Activated CD4-positive, alpha-beta T cell treated with anti-CD3 and anti-CD28 coated beads, Interleukin-10, Interleukin-2, amounts not matched to agents 100 ng/mL and 50 ng/mL, durations not matched to agents 16 hours and 8 hours (primary cell): Measurements from ENCODE around the gene CNGB1.

Source experiments
- DNase-seq: peaks from one replicate; pipeline ENCODE4 v3.0.0-alpha.2; 2020

Gene CNGB1

DNA sequence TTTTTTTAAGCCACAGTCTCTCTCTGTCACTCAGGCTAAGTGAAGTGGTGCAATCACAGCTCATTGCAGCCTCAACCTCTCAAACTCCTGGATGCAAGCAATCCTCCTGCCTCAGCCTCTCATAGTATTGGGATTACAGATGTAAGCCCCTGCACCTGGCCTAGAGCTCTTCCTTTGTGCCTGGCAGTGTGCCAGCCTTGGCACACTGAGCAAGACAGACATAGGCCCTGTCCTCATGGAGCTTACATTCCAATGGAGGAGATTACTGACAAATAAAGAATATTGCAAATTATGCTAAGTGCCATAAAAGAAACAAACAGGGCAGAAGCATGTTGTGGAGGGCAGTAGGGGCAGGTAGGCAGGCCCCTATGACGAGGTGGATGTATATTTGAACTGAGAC is 920 bp upstream of the CNGB1 start:
- no peak for DNase-seq

DNA sequence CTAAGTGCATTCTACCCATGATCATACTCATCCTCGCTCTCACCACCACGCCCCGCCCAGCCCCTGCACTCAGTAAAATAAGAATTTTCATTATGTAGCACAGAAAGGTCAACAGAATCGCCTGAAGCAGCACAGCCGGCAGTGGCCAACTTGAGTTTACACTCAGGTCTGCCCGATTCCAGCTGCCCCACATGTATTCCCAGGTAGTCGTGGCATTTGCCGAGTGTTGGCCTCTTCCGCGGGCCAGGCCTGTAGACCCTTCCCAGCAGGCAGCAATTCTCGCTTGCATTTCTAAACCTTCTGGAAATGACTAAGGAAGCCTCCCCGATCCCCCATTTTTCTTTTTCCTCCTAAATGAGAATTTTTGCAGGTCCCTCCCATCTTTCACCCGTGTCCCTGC is 609 bp downstream of the CNGB1 start:
- DNase-seq: no peak

DNA sequence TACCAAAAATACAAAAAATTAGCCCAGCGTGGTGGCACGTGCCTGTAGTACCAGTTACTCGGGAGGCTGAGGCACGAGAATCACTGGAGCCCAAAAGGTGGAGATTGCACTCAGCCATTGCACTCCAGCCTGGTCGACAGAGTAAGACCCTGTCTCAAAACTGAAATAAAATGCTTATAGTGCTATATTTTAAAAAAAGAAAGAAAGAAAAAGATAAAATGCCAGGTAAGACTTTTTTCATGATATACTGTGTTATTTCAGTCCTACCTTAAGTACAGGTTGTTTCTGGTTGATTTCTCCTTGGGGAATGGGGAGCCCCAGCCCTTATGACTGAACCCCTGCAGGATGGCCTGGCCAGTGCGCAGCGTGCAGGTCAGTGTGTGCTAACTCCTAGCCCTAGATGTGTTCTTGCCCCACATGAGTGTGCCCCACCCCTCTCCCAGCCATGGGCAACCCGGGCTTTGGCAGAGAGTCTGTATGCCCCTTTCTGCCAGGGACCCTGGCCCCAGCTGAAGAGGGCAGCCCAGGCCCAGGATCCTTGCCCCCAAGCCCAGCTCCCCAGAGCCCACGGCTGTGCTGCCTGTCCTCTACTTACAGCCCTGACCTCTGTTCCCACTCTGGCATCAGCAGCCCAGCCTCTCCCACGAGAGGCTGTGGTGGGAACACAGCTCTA is 1.3 kb downstream of the CNGB1 start:
- DNase-seq: no peak

DNA sequence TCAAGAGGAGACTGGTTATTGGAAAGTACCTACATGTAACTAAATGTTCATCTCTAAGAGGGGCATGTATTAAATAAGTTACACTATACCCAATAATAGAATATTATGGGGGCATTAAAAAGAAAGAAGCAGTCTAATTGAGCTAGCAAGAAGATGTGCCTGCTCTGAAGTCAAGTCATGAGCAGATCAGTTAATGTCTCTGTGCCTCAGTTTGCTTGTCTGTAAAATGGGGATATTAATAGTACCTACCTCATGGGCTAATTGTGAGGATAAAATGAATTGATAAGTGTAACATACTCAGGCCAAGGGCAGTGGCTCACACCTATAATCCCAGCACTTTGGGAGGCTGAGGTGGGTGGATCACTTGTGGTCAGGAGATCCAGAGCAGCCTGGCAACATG is 3.0 kb downstream of the CNGB1 start:
- no peak for DNase-seq

DNA sequence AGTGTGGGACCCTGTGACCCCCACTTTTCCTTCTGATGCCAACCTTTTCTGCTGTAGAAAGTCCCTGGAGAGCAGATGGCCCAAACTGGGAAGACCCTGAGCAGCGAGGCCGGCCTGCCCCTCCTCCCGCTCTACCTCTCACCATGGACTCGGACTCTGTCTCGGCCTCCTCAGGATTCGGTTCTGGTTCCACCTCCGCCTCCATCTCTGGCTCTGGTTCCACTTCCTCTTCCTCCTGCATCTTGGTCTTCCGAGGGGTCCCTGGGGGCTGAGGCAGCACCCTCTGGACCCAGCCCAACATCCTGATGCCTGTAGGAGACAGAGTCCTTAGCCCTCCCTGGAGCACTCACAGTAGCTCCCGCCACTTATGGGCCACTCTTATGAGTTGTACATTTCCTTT is 3.9 kb downstream of the CNGB1 start:
- DNase-seq: no peak

DNA sequence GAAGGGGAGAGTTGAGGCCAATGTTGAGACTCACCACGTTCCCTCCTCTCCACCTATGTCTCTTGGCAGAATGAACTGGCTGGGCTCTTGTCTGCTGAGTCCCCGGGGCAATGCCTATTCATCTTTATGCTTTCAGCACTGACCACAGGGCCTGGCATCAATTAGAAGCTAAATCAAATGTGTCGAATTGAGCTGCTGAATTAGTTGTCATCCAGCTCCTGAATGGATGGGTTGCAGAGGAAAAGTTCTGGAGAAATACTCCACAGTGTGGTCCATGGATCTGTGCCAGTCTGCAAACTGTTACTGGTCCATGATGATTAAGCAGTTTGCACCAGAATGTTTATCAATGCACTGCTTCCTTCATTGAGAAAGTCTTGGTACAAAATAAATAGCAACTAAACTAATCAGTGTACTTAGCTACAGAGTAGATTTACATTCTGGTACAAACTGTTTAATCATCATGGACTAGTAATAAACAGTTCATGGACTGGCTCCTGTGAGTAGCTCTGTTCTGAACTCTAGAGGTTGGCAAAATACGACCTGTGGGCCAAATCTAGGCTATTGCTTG is 4.6 kb downstream of the CNGB1 start:
- no peak for DNase-seq

GRCh38 chr16:57964157-57964700 is 6.7 kb downstream of the CNGB1 start:
- DNase-seq: no peak

GRCh38 chr16:57962756-57963155 is 8.2 kb downstream of the CNGB1 start:
- no peak for DNase-seq

- DNase-seq: no peak
Measured at GRCh38 chr16:57962046-57962445, 8.9 kb downstream of the CNGB1 start.

GRCh38 chr16:57961538-57961937 is 9.4 kb downstream of the CNGB1 start:
- no peak for DNase-seq

DNA sequence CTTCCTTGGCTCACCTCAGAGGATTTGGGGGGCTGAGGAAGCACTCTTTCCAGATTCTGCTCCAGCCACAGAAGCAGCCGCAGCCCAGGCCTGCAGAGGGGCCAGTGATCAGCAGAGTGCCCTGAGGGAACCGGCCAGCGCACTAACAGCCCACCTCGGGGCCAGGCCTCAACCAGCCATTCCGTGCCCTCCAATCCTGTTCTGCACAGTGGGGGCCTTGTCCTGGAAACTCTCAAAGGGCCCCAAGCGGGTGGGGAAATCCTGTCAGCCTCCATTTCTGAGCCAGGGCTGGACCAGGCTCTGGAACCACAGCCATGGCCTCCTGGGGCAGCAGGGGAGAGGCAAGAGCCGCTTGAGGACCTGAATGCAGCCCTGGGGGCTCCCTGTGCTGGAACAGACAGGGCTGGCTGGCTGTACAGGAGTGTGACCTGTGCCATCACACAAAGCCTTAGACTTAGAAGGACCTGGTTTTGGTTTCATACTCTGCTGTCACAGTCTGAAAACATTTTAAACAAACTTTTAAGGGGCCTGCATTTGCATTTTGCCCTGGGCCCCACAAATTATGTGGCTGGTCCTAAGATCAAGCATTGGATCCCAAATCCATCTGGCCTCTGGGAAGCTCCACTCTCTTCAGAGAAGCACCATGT is 10.0 kb downstream of the CNGB1 start:
- DNase-seq: no peak

GRCh38 chr16:57960310-57960709 is 10.6 kb downstream of the CNGB1 start:
- DNase-seq: no peak

- DNase-seq: no peak
Measured at GRCh38 chr16:57959804-57960203, 11.1 kb downstream of the CNGB1 start.

- DNase-seq: no peak
Measured at GRCh38 chr16:57959121-57959520, 11.8 kb downstream of the CNGB1 start.

GRCh38 chr16:57958544-57958943 is 12.4 kb downstream of the CNGB1 start:
- DNase-seq: no peak

DNA sequence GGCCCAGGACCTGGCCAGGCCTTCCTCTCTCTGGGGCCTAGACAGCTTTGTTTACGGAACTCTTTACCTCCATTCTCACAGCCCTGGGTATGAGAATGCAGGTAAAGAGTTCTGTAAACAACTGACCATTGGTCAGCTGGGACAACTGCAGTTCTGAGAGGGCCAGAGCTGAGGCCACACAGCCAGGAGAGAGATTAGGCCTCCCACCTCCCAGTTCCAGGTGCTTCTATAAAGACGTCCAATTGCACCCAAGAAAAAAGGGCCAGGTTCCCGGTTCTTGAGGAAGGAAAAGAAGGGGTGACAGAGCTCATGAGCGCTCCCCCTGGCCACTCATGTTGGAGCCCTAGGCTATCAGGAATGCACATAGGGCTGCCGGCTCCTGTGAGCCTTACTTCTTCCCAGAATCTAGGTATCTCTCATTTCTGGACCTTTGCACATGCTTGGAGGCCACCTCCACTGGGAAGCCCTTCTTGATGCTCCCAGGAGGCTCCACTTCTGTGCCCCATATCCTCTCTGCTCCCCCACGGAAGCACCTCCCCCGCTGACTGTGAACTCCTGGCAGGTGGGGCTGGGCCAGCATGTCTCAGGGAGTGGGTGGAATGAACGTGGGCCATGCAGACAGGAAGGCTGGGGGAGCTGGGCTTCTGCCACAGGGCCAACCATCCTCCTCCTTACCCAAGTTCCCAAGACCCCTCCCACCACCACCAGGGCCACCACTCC is 13.1 kb downstream of the CNGB1 start:
- no peak for DNase-seq

DNA sequence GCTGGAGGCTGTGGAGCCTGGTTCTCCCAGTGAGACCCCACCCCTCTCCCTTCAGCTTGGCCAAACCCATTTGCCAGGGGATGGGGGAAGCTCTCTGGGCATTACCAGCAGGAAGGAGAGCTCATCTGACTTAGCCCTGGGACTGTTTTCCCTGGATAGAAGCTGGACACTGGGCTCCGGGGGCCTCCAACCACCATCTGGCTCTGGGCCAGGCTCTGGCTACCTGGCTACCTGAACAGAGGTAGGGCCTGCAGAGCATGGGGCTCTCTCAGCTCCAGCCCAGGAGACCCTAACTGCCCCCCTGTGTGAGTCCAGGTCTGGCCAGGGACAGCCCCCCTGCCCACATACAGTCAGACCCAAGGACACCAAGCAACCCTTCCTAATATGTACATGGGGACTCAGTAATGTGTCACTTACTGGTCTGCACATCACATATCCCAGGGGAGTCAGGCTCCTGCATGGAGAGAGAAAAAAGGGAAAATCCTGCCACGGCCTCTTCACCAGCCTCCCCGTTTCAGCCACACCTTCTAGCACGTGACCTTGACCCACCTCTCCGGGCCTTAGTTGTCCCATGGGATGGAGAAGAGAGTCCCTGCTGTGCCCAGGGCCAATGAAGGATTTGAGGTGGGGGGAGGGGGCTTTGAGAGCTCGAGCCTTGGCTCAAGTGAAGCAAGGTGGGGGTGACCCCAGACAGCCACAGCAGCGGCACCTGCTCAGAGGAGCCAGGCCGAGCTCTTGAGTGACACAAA is 13.8 kb downstream of the CNGB1 start:
- no peak for DNase-seq

GRCh38 chr16:57956270-57956808 is 14.6 kb downstream of the CNGB1 start:
- no peak for DNase-seq

DNA sequence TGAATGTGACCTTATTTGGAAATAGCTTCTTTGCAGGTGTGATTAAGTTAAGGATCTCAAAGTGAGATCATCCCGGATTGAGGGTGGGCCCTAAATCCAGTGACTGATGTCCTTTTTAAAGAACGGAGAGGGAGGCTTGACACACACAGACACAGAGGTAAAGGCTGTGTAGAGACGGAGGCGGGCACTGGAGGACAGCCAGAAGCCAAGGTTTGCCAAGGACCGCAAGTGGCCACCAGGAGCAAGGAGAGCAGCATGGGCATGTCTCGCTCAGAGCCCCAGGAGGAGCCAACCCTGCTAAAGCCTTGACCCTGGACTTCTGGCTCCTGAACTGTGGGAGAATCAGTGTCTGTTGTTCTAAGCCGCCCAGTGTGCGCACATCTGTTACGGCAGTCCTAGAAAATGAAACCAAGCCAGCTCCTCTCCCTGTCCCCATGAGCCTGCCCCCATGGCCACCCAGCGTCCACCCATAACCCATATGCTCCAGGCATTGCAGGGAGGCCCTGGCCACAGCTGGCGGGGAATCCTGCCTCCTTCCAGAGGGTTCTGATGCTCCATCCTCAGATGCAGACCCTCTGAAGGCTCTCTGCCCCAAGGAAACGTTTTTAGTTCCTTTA is 15.2 kb downstream of the CNGB1 start:
- DNase-seq: no peak

DNA sequence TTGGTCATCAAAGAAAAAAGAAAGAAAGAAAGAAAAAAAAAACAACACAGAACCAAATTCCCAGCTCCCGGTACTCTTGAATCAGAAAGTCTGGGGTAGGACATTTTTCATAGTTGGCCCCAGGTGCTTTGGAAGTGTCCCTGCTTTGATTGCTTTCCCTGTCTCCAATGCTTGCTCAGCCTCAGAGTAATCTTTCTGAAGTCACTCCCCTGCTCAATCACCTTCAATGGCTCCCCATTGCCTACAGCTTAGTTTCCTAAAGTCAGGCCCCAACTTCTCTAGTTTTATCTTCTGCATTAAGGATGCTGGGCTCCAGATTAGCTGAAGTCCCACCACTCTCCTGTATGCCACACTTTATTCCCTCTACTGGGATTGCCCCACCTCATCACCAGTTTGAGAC is 17.1 kb downstream of the CNGB1 start:
- no peak for DNase-seq

DNA sequence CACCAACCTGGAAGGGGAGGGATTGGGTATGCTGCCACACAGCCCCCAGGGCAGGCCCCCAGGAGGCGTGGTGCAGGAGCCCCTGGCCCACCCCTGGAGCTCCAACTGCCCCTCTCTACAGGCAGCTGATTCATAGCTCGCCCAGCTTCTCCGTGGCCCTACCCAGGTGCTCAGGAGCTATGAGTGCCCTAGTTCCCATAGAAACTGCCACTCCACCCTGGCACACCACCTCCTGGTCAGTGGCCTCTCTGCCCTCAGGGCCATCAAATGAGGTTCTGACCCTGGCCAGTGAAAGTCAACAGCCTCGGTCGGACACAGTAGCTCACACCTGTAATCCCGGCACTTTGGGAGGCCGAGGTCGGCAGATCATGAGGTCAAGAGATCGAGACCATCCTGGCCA is 18.0 kb downstream of the CNGB1 start:
- no peak for DNase-seq
